Esophagus muscularis mucosa (tissue), 4 donors: ENCODE measurements around the gene RNF126.
"Not testable (repeated sequence)": the region's sequence is repeated elsewhere in the genome, so short reads cannot be mapped to it uniquely, and the experiment has no call there.

Experiments used
- EP300 ChIP-seq: sonication (generic); formaldehyde crosslinking; IDR thresholded peaks from one replicate; pipeline ENCODE4 v1.6.1; 2017; ENCODE audit warnings: antibody characterized with exemption
- POLR2A ChIP-seq: fragments of 450-650 bp; IDR thresholded peaks from one replicate; pipeline ENCODE4 v1.6.1; 2017; ENCODE audit warnings: antibody characterized with exemption, moderate library complexity, mild to moderate bottlenecking, low read depth
- POLR2AphosphoS5 ChIP-seq, 2 donors: sonication (generic); formaldehyde crosslinking; IDR thresholded peaks; one replicate each; pipeline ENCODE4 v1.6.1; 2017; ENCODE audit warnings: antibody characterized with exemption in 2 of 2
- TF ChIP-seq, protein P1 (sequence below), 3 experiments: fragments of 200-600 bp in 2 of 3; fragments of 450-650 bp in 1 of 3; sonication (generic) in 2 of 3; IDR thresholded peaks; one replicate each; pipeline ENCODE4 v1.5.1; 2017 to 2019; ENCODE audit warnings: antibody characterized with exemption in 3 of 3, mild to moderate bottlenecking in 2 of 3, moderate library complexity in 1 of 3

DNA sequence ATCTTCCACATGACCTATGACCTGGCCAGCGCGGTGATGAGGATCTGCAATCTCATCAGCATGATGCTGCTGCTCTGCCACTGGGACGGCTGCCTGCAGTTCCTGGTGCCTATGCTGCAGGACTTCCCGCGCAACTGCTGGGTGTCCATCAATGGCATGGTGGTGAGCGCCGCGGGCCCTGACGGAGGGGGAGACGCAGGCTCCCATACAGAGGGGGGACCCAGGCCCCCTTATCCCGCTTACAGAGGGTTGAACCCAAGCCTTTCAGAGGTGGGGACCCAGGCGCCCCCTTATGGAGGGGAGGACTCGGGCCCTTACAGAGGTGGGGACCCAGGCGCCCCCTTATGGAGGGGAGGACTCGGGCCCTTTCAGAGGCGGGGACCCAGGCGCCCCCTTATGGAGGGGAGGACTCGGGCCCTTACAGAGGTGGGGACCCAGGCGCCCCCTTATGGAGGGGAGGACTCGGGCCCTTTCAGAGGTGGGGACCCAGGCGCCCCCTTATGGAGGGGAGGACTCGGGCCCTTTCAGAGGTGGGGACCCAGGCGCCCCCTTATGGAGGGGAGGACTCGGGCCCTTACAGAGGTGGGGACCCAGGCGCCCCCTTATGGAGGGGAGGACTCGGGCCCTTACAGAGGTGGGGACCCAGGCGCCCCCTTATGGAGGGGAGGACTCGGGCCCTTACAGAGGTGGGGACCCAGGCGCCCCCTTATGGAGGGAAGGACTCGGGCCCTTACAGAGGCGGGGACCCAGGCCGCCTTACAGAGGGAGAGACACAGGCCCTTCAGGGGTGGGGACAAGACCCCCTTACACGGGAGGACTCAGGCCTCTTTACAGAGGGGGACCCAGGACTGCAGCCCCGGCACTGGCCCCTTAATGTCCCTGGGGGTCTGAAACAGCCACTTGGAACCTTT is 57.7 kb downstream of the RNF126 start:
- TF ChIP-seq, protein P1, sequence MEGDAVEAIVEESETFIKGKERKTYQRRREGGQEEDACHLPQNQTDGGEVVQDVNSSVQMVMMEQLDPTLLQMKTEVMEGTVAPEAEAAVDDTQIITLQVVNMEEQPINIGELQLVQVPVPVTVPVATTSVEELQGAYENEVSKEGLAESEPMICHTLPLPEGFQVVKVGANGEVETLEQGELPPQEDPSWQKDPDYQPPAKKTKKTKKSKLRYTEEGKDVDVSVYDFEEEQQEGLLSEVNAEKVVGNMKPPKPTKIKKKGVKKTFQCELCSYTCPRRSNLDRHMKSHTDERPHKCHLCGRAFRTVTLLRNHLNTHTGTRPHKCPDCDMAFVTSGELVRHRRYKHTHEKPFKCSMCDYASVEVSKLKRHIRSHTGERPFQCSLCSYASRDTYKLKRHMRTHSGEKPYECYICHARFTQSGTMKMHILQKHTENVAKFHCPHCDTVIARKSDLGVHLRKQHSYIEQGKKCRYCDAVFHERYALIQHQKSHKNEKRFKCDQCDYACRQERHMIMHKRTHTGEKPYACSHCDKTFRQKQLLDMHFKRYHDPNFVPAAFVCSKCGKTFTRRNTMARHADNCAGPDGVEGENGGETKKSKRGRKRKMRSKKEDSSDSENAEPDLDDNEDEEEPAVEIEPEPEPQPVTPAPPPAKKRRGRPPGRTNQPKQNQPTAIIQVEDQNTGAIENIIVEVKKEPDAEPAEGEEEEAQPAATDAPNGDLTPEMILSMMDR (IDR thresholded peaks at IDR 0.05): not testable (repeated sequence)
- TF ChIP-seq EP300; POLR2A; POLR2AphosphoS5 (IDR thresholded peaks at IDR 0.05): not testable (repeated sequence)
